Measurements from ENCODE around the gene YOD1.

YOD1 gene

GRCh38 chr1:207031016-207031415, 20.0 kb downstream of the YOD1 start:
- Mint-ChIP-seq H3K27ac (no peak overlapping the region), H3K4me3 (no peak overlapping the region), H3K9me3 (no peaks in the 10 kb centered on the region), H3K4me1 (ENCODE audit: low read depth) (no peaks in the 10 kb centered on the region), H3K36me3 (ENCODE audit: low read depth) (no peaks in the 10 kb centered on the region), H3K27me3 (ENCODE audit: low read depth) (peaks cover 68% of the 10 kb centered on the region)
- DNase-seq (ENCODE audit: low spot score): no peak

GRCh38 chr1:207030522-207031009, 20.4 kb downstream of the YOD1 start:
- H3K27me3 Mint-ChIP-seq (ENCODE audit: low read depth): peaks cover 67% of the 10 kb centered on the region
- H3K36me3 Mint-ChIP-seq (ENCODE audit: low read depth): no peaks in the 10 kb centered on the region
- no peaks in the 10 kb centered on the region for H3K4me1 Mint-ChIP-seq (ENCODE audit: low read depth)
- DNase-seq (ENCODE audit: low spot score): no peak
- H3K4me3 Mint-ChIP-seq: no peak overlapping the region
- no peaks in the 10 kb centered on the region for H3K9me3 Mint-ChIP-seq
- H3K27ac Mint-ChIP-seq: no peak overlapping the region

- H3K4me3 Mint-ChIP-seq: no peak overlapping the region
- H3K36me3 Mint-ChIP-seq (ENCODE audit: low read depth): no peaks in the 10 kb centered on the region
- peaks cover 66% of the 10 kb centered on the region for H3K27me3 Mint-ChIP-seq (ENCODE audit: low read depth)
- no peaks in the 10 kb centered on the region for H3K9me3 Mint-ChIP-seq
- DNase-seq (ENCODE audit: low spot score): no peak
- H3K27ac Mint-ChIP-seq: no peak overlapping the region
- H3K4me1 Mint-ChIP-seq (ENCODE audit: low read depth): no peaks in the 10 kb centered on the region
Measured at GRCh38 chr1:207029701-207030521, 21.1 kb downstream of the YOD1 start.

GRCh38 chr1:207028884-207029650, 21.9 kb downstream of the YOD1 start:
- H3K36me3 Mint-ChIP-seq (ENCODE audit: low read depth): no peaks in the 10 kb centered on the region
- no peaks in the 10 kb centered on the region for H3K9me3 Mint-ChIP-seq
- no peak for DNase-seq (ENCODE audit: low spot score)
- H3K4me1 Mint-ChIP-seq (ENCODE audit: low read depth): no peaks in the 10 kb centered on the region
- peaks cover 67% of the 10 kb centered on the region for H3K27me3 Mint-ChIP-seq (ENCODE audit: low read depth)
- H3K27ac Mint-ChIP-seq: no peak overlapping the region
- H3K4me3 Mint-ChIP-seq: no peak overlapping the region

GRCh38 chr1:207027921-207028320, 23.1 kb downstream of the YOD1 start:
- peaks cover 56% of the 10 kb centered on the region for H3K27me3 Mint-ChIP-seq (ENCODE audit: low read depth)
- no peak overlapping the region for H3K27ac Mint-ChIP-seq
- no peak overlapping the region for H3K4me3 Mint-ChIP-seq
- no peaks in the 10 kb centered on the region for H3K36me3 Mint-ChIP-seq (ENCODE audit: low read depth)
- no peak for DNase-seq (ENCODE audit: low spot score)
- no peaks in the 10 kb centered on the region for H3K9me3 Mint-ChIP-seq
- H3K4me1 Mint-ChIP-seq (ENCODE audit: low read depth): no peaks in the 10 kb centered on the region

GRCh38 chr1:207027206-207027777, 23.7 kb downstream of the YOD1 start:
- Mint-ChIP-seq H3K4me3 (no peak overlapping the region), H3K9me3 (no peaks in the 10 kb centered on the region), H3K27me3 (ENCODE audit: low read depth) (peaks cover 51% of the 10 kb centered on the region), H3K27ac (no peak overlapping the region), H3K36me3 (ENCODE audit: low read depth) (no peaks in the 10 kb centered on the region), H3K4me1 (ENCODE audit: low read depth) (no peaks in the 10 kb centered on the region)
- DNase-seq (ENCODE audit: low spot score): no peak

GRCh38 chr1:207026104-207026534, 24.9 kb downstream of the YOD1 start:
- H3K27me3 Mint-ChIP-seq (ENCODE audit: low read depth): peaks cover 39% of the 10 kb centered on the region
- no peaks in the 10 kb centered on the region for H3K36me3 Mint-ChIP-seq (ENCODE audit: low read depth)
- H3K4me1 Mint-ChIP-seq (ENCODE audit: low read depth): no peaks in the 10 kb centered on the region

GRCh38 chr1:207025146-207025880, 25.7 kb downstream of the YOD1 start:
- H3K27me3 Mint-ChIP-seq (ENCODE audit: low read depth): peaks cover 31% of the 10 kb centered on the region
- no peaks in the 10 kb centered on the region for H3K4me1 Mint-ChIP-seq (ENCODE audit: low read depth)
- DNase-seq (ENCODE audit: low spot score): no peak
- H3K36me3 Mint-ChIP-seq (ENCODE audit: low read depth): no peaks in the 10 kb centered on the region
- H3K9me3 Mint-ChIP-seq: no peaks in the 10 kb centered on the region
- H3K4me3 Mint-ChIP-seq: no peak overlapping the region
- no peak overlapping the region for H3K27ac Mint-ChIP-seq

More at GRCh38 chr1:207026104-207026534, 24.9 kb downstream of the YOD1 start:
- Mint-ChIP-seq H3K9me3 (no peaks in the 10 kb centered on the region), H3K4me3 (no peak overlapping the region), H3K27ac (no peak overlapping the region)
- no peak for DNase-seq (ENCODE audit: low spot score)

GRCh38 chr1:207024202-207025145, 26.5 kb downstream of the YOD1 start:
- no peak overlapping the region for H3K27ac Mint-ChIP-seq

GRCh38 chr1:207022996-207023679, 27.9 kb downstream of the YOD1 start:
- Mint-ChIP-seq H3K4me1 (ENCODE audit: low read depth) (no peaks in the 10 kb centered on the region), H3K27me3 (ENCODE audit: low read depth) (peaks cover 16% of the 10 kb centered on the region), H3K36me3 (ENCODE audit: low read depth) (no peaks in the 10 kb centered on the region), H3K4me3 (no peak overlapping the region), H3K27ac (no peak overlapping the region), H3K9me3 (no peaks in the 10 kb centered on the region)
- DNase-seq (ENCODE audit: low spot score): no peak

More at GRCh38 chr1:207024202-207025145, 26.5 kb downstream of the YOD1 start:
- DNase-seq (ENCODE audit: low spot score): peak; percentile 35
- Mint-ChIP-seq H3K36me3 (ENCODE audit: low read depth) (no peaks in the 10 kb centered on the region), H3K9me3 (no peaks in the 10 kb centered on the region), H3K27me3 (ENCODE audit: low read depth) (peaks cover 25% of the 10 kb centered on the region), H3K4me3 (no peak overlapping the region), H3K4me1 (ENCODE audit: low read depth) (no peaks in the 10 kb centered on the region)

- Mint-ChIP-seq H3K4me3 (no peak overlapping the region), H3K9me3 (no peaks in the 10 kb centered on the region), H3K27me3 (ENCODE audit: low read depth) (peaks cover 11% of the 10 kb centered on the region), H3K27ac (no peak overlapping the region), H3K36me3 (ENCODE audit: low read depth) (no peaks in the 10 kb centered on the region), H3K4me1 (ENCODE audit: low read depth) (no peaks in the 10 kb centered on the region)
- no peak for DNase-seq (ENCODE audit: low spot score)
Measured at GRCh38 chr1:207021876-207022596, 29.0 kb downstream of the YOD1 start.
